Measurements from ENCODE around the gene TBX19.
"Not testable (repeated sequence)": the region's sequence is repeated elsewhere in the genome, so short reads cannot be mapped to it uniquely, and the experiment has no call there.

TBX19 gene

DNA sequence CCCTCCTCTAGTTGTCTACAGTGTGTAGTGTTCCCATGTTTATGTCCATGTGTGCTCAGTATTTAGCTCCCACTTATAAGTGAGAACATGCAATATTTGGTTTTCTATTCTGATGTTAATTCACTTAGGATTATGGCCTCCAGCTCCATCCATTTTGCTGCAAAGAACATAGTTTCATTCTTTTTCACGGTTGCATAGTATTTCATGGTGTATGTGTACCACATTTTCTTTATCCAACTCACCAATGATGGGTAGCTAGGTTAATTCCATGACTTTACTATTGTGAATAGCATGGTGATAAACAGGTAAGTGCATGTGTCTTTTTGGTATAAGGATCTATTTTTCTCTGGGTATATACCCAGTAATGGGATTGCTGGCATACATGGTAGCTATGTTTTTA is 67.0 kb downstream of the TBX19 start:
- DNase-seq (ENCODE audit: low read depth): no peak
- H3K4me3 ChIP-seq (ENCODE audit: low read depth, low read length): peak overlapping the region; percentile 60; the same call in 1 of the 2 replicates
- TF ChIP-seq, protein P1, sequence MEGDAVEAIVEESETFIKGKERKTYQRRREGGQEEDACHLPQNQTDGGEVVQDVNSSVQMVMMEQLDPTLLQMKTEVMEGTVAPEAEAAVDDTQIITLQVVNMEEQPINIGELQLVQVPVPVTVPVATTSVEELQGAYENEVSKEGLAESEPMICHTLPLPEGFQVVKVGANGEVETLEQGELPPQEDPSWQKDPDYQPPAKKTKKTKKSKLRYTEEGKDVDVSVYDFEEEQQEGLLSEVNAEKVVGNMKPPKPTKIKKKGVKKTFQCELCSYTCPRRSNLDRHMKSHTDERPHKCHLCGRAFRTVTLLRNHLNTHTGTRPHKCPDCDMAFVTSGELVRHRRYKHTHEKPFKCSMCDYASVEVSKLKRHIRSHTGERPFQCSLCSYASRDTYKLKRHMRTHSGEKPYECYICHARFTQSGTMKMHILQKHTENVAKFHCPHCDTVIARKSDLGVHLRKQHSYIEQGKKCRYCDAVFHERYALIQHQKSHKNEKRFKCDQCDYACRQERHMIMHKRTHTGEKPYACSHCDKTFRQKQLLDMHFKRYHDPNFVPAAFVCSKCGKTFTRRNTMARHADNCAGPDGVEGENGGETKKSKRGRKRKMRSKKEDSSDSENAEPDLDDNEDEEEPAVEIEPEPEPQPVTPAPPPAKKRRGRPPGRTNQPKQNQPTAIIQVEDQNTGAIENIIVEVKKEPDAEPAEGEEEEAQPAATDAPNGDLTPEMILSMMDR (IDR thresholded peaks at IDR 0.05; ENCODE audit: control insufficient read depth, extremely low read depth, insufficient read depth): no peak

DNA sequence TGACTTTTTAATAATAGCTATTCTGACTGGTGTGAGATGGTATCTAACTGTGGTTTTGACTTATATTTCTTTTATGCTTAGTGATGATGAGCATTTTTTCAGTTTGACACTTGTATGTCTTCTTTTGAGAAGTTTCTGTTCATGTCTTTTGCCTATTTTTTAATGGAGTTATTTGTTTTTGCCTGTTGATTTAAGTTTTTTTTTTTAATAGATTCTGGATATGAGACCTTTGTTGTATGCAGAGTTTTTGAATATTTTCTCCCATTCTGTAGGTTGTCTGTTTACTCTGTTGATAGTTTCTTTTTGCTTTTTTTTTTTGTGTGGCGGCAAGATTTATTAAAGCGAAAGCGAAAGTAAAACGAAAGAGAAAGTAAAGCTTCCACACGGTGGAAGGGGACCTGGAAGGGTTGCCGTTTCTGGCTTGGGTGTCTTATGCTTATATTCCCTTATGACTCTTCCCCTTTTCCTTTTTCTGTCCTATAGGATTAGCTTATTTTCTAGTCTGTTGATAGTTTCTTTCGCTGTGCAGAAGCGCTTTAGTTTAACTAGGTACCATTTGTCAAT is 67.6 kb downstream of the TBX19 start:
- no peak for DNase-seq (ENCODE audit: low read depth)
- TF ChIP-seq, protein P1 (IDR thresholded peaks at IDR 0.05; ENCODE audit: control insufficient read depth, extremely low read depth, insufficient read depth): no peak
- H3K4me3 ChIP-seq (ENCODE audit: low read depth, low read length): peak overlapping the region; percentile 60

DNA sequence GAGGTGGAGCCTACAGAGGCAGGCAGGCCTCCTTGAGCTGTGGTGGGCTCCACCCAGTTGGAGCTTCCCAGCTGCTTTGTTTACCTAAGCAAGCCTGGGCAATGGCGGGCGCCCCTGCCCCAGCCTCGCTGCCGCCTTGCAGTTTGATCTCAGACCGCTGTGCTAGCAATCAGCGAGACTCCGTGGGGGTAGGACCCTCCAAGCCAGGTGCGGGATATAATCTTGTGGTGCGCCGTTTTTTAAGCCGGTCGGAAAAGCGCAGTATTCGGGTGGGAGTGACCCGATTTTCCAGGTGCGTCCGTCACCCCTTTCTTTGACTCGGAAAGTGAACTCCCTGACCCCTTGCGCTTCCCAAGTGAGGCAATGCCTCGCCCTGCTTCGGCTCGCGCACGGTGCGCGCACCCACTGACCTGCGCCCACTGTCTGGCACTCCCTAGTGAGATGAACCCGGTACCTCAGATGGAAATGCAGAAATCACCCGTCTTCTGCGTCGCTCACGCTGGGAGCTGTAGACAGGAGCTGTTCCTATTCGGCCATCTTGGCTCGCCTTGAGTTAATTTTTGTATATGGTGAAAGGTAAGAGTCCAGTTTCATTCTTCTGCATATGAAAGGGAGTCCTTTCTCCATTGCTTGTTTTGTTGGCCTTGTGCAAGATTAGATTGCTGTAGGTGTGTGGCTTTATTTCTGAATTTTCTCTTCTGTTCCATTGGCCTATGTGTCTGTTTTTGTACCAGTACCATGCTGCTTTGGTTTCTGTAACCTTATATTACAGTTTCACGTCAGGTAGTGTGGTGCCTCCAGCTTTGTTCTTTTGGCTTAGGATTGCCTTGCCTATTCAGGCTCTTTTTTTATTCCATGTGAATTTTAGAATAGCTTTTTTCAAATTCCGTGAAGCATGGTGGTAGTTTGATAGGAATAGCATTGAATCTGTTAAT is 73.9 kb downstream of the TBX19 start:
- not testable (repeated sequence) for DNase-seq (ENCODE audit: low read depth); H3K4me3 ChIP-seq (ENCODE audit: low read depth, low read length)

DNA sequence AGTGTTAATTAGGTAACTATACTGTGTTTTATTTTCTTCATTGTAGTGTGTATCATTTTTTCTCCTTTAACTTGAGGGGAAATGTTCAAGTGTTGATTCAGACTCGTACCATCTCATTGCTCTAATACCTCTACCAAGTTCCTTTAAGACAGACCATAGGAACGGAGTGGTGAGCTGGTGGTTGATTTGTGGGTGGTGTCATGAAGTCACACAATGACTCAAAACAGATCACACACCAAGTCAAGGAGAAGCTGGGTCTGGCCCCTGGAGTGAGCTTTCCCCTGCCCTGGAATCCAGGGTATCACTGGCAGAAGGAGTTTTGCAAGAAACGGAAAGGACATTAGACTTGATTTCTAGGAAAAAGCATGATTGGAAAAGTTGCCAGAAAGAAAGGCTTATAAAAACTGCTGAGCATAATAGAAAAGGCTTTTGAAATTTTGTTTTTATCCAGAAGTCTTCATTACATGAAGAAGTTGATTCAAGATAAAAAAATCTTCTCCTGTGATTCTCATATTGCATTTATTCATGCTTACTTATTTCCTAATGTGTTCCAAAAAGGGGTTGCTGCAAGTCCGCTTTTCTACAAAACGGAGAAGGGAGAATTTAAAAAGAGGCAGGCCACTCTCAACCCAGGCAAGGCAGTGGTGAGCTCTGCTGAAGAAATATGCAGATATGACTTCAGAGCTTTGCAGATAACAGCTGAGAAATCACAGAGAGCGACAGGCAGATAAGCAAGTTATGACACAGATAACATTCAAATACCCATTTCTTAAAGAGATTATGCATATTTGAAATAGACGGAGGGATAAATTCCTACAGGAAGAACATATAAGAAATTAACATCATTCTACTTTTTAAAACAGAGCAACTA is 79.7 kb downstream of the TBX19 start:
- no peak overlapping the region for H3K4me3 ChIP-seq (ENCODE audit: low read depth, low read length)
- TF ChIP-seq, protein P1 (IDR thresholded peaks at IDR 0.05; ENCODE audit: control insufficient read depth, extremely low read depth, insufficient read depth): no peak
- no peak for DNase-seq (ENCODE audit: low read depth)

DNA sequence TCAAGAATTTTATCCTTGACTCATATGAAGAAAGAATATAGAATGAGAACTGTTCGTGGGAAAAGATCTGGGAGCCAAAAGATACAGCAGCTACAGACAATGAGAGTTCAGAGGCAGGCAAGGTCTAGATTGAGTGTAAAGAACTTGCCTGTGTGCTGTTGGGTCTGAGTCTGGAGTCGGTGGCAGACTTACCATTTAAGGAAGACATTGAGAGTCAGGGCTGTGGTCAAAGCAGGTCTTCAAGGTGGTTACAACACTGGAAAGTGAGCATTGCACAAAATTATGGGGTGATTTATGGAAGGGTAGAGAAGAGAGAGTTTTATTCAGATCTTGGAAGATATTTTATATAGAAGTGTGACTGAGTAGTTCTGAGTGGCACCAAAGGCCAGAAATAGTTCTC is 80.6 kb downstream of the TBX19 start:
- no peak overlapping the region for H3K4me3 ChIP-seq (ENCODE audit: low read depth, low read length)
- TF ChIP-seq, protein P1 (IDR thresholded peaks at IDR 0.05; ENCODE audit: control insufficient read depth, extremely low read depth, insufficient read depth): no peak
- no peak for DNase-seq (ENCODE audit: low read depth)

DNA sequence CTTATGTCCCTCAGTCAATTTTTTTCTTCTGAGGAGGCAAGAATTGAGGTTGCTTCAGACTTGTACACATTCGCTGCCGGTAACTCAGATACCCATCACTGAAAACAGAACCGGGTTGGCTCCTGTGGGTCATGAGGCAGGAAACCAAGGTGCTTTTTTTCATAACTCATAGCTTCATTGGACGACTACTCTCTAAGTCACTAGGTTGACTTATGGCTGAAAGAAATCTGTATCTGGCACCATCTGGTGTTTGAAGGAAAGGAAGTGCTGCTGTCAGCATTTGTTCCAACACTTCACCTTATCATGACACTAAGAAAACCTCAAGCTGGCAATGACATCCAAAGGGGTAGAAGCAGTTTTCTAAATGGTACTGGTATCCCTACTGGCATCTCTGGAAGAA is 82.3 kb downstream of the TBX19 start:
- TF ChIP-seq, protein P1 (IDR thresholded peaks at IDR 0.05; ENCODE audit: control insufficient read depth, extremely low read depth, insufficient read depth): no peak
- DNase-seq (ENCODE audit: low read depth): no peak
- H3K4me3 ChIP-seq (ENCODE audit: low read depth, low read length): no peak overlapping the region
